ENCODE results near the gene ZFAND3. TPM values are rescaled to one million over a fixed set of nuclear protein-coding genes. Genes with fewer than 3 reads are reported as not detected.

ZFAND3 gene
- total and polyA plus RNA-seq, 10 of the 15 experiments (the other 5 are each of a cell fraction or from before 2014, with no cell fraction given) = 0.90 to 34.4 (median 16.3) TPM

DNA sequence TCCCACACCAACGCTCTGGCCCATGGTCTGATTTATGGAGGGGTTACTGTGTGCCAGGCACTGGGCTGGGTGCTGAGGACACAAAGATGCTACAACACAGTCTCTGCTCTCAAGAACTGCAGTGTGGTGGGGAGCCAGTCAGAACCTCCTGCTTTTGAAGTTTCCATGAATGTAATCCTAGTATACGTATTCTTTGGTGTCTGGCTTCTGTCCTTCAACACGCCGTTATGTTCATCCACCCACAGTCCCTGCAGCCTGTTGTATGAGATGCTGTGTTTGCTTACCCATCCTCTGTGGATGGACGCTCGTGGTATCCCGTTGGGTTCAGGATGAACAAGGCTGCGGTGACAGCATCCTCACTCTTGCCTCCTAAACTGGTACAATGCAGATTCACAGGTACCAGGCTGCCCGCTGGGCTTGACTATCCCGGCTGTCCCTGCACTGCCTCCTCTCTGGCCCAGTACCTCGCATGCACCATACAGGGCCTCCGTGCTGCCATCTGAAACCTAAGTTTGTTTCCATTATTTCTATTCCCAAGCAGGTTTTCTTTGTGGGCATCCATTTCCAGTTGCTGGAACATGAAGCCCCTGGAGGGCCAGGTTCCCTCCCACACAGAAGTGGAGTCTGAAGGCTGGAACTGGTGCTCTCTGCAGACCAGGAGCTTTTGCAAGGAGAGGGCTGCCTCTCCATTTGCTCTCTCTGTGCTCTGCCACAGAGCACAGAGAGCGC lies 364.5 kb downstream of the ZFAND3 start:
- Histone ChIP-seq H3K9ac (ENCODE audit: control insufficient read depth, insufficient read depth, low read length) (no peak overlapping the region), H3K27ac (ENCODE audit: control insufficient read depth, insufficient read depth) (no peak overlapping the region), H3K36me3 (ENCODE audit: control insufficient read depth in 2 of 2, insufficient read depth in 2 of 2, low read length in 1 of 2) (no peaks in the 10 kb centered on the region), H3K79me2 (ENCODE audit: control insufficient read depth, insufficient read depth, low read length) (no peaks in the 10 kb centered on the region), H2AFZ (ENCODE audit: control insufficient read depth, low read depth, low read length) (no peak overlapping the region), H3K4me3 (no peak overlapping the region), H3K4me2 (ENCODE audit: control insufficient read depth, insufficient read depth) (no peak overlapping the region), H3K4me1 (ENCODE audit: control insufficient read depth, insufficient read depth, low read length) (no peaks in the 10 kb centered on the region), H3K9me3 (replicated peaks; ENCODE audit: control insufficient read depth, insufficient read depth, low read length) (no peaks in the 10 kb centered on the region), H4K20me1 (ENCODE audit: control insufficient read depth, insufficient read depth) (no peaks in the 10 kb centered on the region), H3K27me3 (replicated peaks in 1 of 2; ENCODE audit: control insufficient read depth in 2 of 2, insufficient read depth in 2 of 2, low read length in 1 of 2) (no peaks in the 10 kb centered on the region)
- ChIA-PET SMC1A (ENCODE audit: uncharacterized antibody, unreplicated experiment) (interaction anchor here (1.1 kb wide), 1 partner anchor 14 kb away, joined by 3 read pairs; no protein-coding TSS in a partner anchor), RAD21 (ENCODE audit: unreplicated experiment) (no interaction called here), POLR2A (no interaction called here), CTCF (interaction anchor here (0.8 kb wide), 1 partner anchor 310 kb away, joined by 4 read pairs; no protein-coding TSS in a partner anchor)
- in situ Hi-C loops (cut with MboI) = no loop called here
- DNase-seq (ENCODE audit: low read depth, low spot score) (no peak), ATAC-seq (no peak), FAIRE-seq (no peak)
- intact Hi-C loops (cut with micrococcal nuclease; ENCODE audit: unreplicated experiment) = no loop called here
- WGBS (ENCODE audit: insufficient coverage, insufficient replicate concordance, low lambda C conversion rate, missing lambda C conversion rate) = 78% methylated on average over 13 of the region's 13 CpGs
- TF ChIP-seq NR2C2 (IDR thresholded peaks at IDR 0.05; ENCODE audit: borderline replicate concordance, control insufficient read depth, insufficient read length, low read depth) (no peak), SMAD1 (IDR thresholded peaks at IDR 0.05; ENCODE audit: low read depth, partially characterized antibody) (no peak), IRF4 (IDR thresholded peaks at IDR 0.05; ENCODE audit: low read depth, low read length) (no peak), CHD2 (IDR thresholded peaks at IDR 0.05; ENCODE audit: borderline replicate concordance, low read depth, low read length) (no peak), ZNF622 (IDR thresholded peaks at IDR 0.05) (no peak), RELA (IDR thresholded peaks at IDR 0.05; ENCODE audit: borderline replicate concordance, partially characterized antibody) (no peak), BACH1 (IDR thresholded peaks at IDR 0.05; ENCODE audit: borderline replicate concordance) (no peak), SREBF1 (IDR thresholded peaks at IDR 0.05; ENCODE audit: low read length) (no peak), NR2C1 (IDR thresholded peaks at IDR 0.05) (no peak), CREM (IDR thresholded peaks at IDR 0.05; ENCODE audit: low read depth) (no peak), ATF7 (IDR thresholded peaks at IDR 0.05; ENCODE audit: low read depth) (no peak), POLR2AphosphoS2 (IDR thresholded peaks at IDR 0.05; ENCODE audit: low read depth, low read length) (no peak)
- BruUV-seq (replicated peaks) = no TSS peak
